HAP-1 (cell line): ENCODE measurements around the gene SPATS2.
"Not testable (repeated sequence)": the region's sequence is repeated elsewhere in the genome, so short reads cannot be mapped to it uniquely, and the experiment has no call there.

Experiments
- DNase-seq, 2 experiments: peaks; one replicate each; pipeline ENCODE4 v3.0.0-alpha.2; 2016 to 2020; ENCODE audit warnings: low spot score in 2 of 2
- H3K27me3 ChIP-seq: fragments of 250-450 bp; sonication (Bioruptor Pico); 2 replicates; pipeline ENCODE4 v1.5.1; 2020; ENCODE audit warnings: low read depth, mild to moderate bottlenecking, moderate library complexity
- H3K36me3 ChIP-seq: fragments of 250-450 bp; sonication (Bioruptor Pico); replicated peaks from 2 replicates; pipeline ENCODE4 v1.5.1; 2020; ENCODE audit warnings: mild to moderate bottlenecking
- H3K4me1 ChIP-seq: fragments of 250-450 bp; sonication (Bioruptor Pico); 2 replicates; pipeline ENCODE4 v1.5.1; 2020; ENCODE audit warnings: mild to moderate bottlenecking
- H3K4me3 ChIP-seq: fragments of 250-450 bp; sonication (Bioruptor Pico); 2 replicates; pipeline ENCODE4 v1.5.1; 2020; ENCODE audit warnings: mild to moderate bottlenecking, moderate library complexity
- H3K9me3 ChIP-seq: fragments of 250-450 bp; sonication (Bioruptor Pico); 2 replicates; pipeline ENCODE4 v1.5.1; 2020; ENCODE audit warnings: mild to moderate bottlenecking, moderate library complexity
- in situ Hi-C: fragments of 300-500 bp; cut with MboI; formaldehyde crosslinking; loops from 3 replicates; pipeline ENCODE4 v1.14.3; 2020; ENCODE audit warnings: low sequenced_read_pairs, inconsistent platforms, mixed read lengths

The SPATS2 gene

GRCh38 chr12:49332441-49332861, 34.8 kb upstream of the SPATS2 start:
- Histone ChIP-seq H3K4me1 (peaks cover 10% of the 10 kb centered on the region; the same call in 1 of the 2 replicates), H3K36me3 (peaks cover 43% of the 10 kb centered on the region), H3K4me3 (no peak overlapping the region), H3K9me3 (no peaks in the 10 kb centered on the region), H3K27me3 (no peaks in the 10 kb centered on the region)
- DNase-seq, result no peak
- in situ Hi-C loops, result no loop called here

DNA sequence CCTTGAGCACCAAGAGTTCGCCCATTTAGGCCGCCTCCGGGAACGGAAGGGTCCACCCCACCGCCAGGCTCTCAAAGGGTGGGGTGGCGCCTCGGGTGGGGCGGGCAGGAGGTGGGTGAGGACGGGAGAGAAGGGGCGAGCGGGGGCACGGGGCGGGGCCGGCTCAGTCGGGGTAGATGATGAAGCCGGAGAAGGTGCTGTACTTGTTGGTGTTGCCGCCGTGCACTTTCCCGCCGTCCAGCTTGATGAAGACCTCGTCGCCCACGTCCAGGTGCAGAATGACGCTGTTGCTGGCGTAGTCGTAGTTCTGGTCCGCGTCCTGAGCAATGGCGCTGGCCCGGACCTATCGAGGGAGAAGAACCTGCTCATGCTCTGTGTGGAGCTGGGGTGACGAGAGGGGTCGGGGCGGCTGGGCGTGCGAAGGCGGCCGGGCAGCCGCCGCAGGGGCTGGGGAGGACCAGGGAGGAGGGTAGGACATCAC, 34.3 kb upstream of the SPATS2 start:
- Histone ChIP-seq H3K4me3 (no peak overlapping the region), H3K27me3 (no peaks in the 10 kb centered on the region), H3K36me3 (peaks cover 39% of the 10 kb centered on the region), H3K4me1 (peaks cover 10% of the 10 kb centered on the region; the same call in 1 of the 2 replicates), H3K9me3 (no peaks in the 10 kb centered on the region)
- DNase-seq, result peak in 1 of 2 experiments; percentile 10
- in situ Hi-C loops, result no loop called here

GRCh38 chr12:49333778-49334177, 33.5 kb upstream of the SPATS2 start:
- in situ Hi-C loops, H3K27me3 ChIP-seq, H3K9me3 ChIP-seq, H3K4me3 ChIP-seq: not testable (repeated sequence)
- DNase-seq, result peak in 1 of 2 experiments; percentile 4
- peaks cover 34% of the 10 kb centered on the region for H3K36me3 ChIP-seq
- peaks cover 10% of the 10 kb centered on the region; the same call in 1 of the 2 replicates for H3K4me1 ChIP-seq

DNA sequence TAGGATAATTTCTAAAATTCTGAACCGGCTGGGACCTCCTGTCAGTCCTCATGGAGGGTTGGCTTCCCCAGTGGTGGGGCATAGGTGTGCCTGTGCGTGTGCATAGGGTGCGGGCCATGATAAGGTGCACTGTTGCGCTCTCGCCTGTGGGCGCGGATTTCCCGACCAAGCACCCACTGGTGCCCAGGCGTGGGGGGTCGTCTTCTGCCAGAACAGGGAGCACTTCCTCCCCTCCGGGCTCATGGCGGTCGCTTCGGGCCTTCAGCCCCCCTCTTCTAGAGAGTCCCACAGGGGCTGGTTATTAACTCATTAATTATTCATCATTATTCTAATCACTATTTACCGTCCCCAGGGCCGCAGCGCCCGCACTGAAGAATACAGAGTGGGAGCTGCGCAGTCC, 33.0 kb upstream of the SPATS2 start:
- DNase-seq, result peak in 1 of 2 experiments; percentile 9
- in situ Hi-C loops, result no loop called here
- Histone ChIP-seq H3K27me3 (no peaks in the 10 kb centered on the region), H3K9me3 (no peaks in the 10 kb centered on the region), H3K4me3 (no peak overlapping the region), H3K36me3 (peaks cover 30% of the 10 kb centered on the region), H3K4me1 (peaks cover 10% of the 10 kb centered on the region; the same call in 1 of the 2 replicates)

DNA sequence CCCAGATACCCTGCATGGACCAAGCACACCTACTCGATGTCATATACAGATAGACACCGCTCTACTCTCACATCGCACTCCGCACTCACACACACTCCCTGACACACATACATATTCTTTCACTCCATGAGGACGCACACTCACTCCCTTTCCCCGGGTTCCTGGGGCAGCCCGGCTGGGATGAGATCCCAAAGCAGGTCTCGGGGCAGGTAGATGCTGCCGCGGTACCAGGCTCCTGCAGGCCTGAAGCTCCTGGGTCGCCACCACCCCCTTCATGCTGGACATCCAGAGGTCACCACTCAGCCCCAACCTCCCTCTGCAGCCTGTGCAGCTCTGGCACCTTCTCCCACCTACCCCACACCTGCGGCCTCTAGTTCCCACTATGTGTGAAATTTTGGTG, 32.6 kb upstream of the SPATS2 start:
- H3K4me3 ChIP-seq, result no peak overlapping the region
- no peaks in the 10 kb centered on the region for H3K9me3 ChIP-seq
- peaks cover 10% of the 10 kb centered on the region; the same call in 1 of the 2 replicates for H3K4me1 ChIP-seq
- peak in 1 of 2 experiments; percentile 10 for DNase-seq
- H3K36me3 ChIP-seq, result peaks cover 25% of the 10 kb centered on the region
- in situ Hi-C loops, result no loop called here
- no peaks in the 10 kb centered on the region for H3K27me3 ChIP-seq

- Histone ChIP-seq H3K27me3 (no peaks in the 10 kb centered on the region), H3K4me1 (peaks cover 10% of the 10 kb centered on the region; the same call in 1 of the 2 replicates), H3K36me3 (peaks cover 20% of the 10 kb centered on the region), H3K4me3 (no peak overlapping the region), H3K9me3 (no peaks in the 10 kb centered on the region)
- DNase-seq, result peak in 1 of 2 experiments; percentile 8
- in situ Hi-C loops, result no loop called here
Observed at GRCh38 chr12:49335118-49335954, 31.9 kb upstream of the SPATS2 start.

GRCh38 chr12:49335955-49336644, 31.2 kb upstream of the SPATS2 start:
- peak overlapping the region; percentile 68 for H3K4me3 ChIP-seq
- H3K9me3 ChIP-seq, result no peaks in the 10 kb centered on the region
- H3K4me1 ChIP-seq, result peaks cover 10% of the 10 kb centered on the region; the same call in 1 of the 2 replicates
- H3K27me3 ChIP-seq, result no peaks in the 10 kb centered on the region
- peaks cover 14% of the 10 kb centered on the region for H3K36me3 ChIP-seq
- in situ Hi-C loops, result no loop called here
- no peak for DNase-seq

DNA sequence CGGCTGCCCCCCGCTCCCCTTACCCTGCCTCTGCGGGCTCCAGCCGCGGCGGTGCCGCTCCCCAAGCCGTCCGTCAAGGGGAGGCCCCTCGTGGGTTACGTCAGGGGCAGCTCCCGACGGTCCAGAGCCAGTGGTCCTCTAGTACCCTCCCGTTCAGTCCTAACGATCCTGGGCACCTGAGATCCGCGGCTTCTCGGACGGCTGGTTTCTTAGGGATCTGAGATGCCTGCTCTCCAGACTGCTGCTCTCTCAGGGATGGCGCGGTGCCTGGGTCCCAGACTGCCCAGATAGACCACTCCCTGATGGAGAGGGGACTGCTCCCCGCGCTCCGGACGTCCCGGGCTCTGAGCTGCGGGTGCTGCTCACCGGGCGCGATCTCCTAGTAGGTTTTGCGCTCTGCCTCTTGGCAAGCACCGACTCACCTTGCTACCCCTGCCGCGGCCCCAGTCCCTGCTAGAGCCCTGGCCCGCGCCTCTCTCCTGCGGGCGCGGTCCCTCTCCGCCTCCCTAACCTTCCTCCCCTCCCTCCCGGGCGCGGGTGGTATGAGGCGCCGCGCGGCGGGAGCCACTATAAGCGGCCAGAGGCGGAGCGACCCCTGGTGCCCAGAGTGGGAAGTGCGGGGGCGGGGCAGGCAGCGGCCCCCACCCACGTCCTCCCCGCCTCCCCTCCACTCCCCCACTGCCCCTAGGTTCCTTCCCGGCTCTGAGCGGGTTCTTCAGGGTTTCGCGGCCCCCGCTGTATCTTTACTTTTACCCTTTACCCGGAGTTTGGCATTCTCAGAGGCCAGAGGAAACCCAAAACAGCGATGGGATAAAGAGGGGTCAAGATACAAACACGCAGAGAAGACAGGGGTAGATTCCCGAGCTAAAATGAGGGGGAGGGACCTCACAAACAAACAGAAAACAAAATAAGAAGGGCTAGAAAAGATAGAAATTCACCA, 30.3 kb upstream of the SPATS2 start, which contains the start of gene C1QL4:
C1QL4 (minus strand) TSS at position 544 of the 940 bp plus-strand sequence. CDS start 711 bp downstream, outside the sequence.
- Histone ChIP-seq H3K36me3 (peaks cover 5% of the 10 kb centered on the region), H3K4me3 (peak within 1 kb of the TSS; percentile 68), H3K4me1 (peaks cover 8% of the 10 kb centered on the region; the same call in 1 of the 2 replicates), H3K27me3 (no peaks in the 10 kb centered on the region), H3K9me3 (no peaks in the 10 kb centered on the region)
- in situ Hi-C loops, result no loop called here
- DNase-seq, result peak; percentile 75 to 96

DNA sequence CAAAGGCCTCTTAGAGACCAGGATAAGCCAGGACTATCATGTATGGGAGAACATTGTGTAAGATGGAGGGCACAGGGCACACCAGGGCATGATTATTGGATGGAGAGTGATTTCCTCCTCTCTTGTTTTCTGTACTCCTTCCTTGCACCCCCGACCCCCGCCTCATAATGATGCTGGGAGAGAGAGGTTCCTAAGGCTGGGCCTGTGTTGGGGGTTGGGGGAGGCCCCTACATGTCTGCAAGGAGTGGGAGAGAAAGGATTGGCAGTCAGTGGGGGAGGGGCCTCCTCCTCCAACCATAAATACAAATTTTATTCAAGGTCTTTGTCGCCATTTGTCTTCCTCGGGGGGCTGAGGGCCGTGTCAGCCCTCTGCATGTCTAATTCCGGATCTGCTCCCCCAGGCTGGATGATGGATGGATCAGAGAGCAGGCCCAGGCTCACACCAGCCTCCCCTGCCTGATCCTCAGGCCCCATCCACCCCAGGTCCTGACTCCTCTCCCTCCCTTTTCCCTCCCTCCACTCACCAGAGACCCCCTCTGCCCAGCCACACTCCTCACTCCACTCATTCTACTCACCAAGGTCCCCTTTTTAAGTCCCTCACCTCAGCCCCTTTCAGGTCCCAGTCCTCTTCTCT, 28.3 kb upstream of the SPATS2 start:
- no peak for DNase-seq
- H3K9me3 ChIP-seq, result no peaks in the 10 kb centered on the region
- H3K4me3 ChIP-seq, result no peak overlapping the region
- H3K4me1 ChIP-seq, result peaks cover 15% of the 10 kb centered on the region
- no peaks in the 10 kb centered on the region; the same call in 1 of the 2 replicates for H3K36me3 ChIP-seq
- in situ Hi-C loops, result no loop called here
- no peaks in the 10 kb centered on the region for H3K27me3 ChIP-seq

DNA sequence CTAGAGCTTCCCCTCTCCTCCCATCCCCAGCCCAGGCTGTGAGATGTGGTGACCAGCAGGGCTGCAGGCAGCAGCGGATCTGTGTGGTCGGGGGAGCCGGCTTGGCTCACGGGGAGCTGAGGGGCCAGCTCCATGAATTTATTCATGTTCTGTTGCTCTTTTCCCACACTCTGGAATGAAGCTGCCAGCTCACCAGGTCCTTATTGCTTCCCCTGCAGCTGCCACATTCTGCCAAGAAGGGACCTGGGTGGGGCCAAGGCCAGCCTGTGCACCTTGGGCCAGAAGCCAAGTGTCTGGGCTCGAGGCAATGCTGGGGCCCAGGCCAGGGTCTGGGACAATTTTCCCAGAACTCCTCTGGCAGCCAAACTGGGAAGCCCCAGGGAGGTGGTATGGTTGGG, 27.8 kb upstream of the SPATS2 start:
- Histone ChIP-seq H3K4me3 (no peak overlapping the region), H3K9me3 (no peaks in the 10 kb centered on the region), H3K36me3 (no peaks in the 10 kb centered on the region; the same call in 1 of the 2 replicates), H3K4me1 (peaks cover 15% of the 10 kb centered on the region), H3K27me3 (no peaks in the 10 kb centered on the region)
- in situ Hi-C loops, result no loop called here
- no peak for DNase-seq

DNA sequence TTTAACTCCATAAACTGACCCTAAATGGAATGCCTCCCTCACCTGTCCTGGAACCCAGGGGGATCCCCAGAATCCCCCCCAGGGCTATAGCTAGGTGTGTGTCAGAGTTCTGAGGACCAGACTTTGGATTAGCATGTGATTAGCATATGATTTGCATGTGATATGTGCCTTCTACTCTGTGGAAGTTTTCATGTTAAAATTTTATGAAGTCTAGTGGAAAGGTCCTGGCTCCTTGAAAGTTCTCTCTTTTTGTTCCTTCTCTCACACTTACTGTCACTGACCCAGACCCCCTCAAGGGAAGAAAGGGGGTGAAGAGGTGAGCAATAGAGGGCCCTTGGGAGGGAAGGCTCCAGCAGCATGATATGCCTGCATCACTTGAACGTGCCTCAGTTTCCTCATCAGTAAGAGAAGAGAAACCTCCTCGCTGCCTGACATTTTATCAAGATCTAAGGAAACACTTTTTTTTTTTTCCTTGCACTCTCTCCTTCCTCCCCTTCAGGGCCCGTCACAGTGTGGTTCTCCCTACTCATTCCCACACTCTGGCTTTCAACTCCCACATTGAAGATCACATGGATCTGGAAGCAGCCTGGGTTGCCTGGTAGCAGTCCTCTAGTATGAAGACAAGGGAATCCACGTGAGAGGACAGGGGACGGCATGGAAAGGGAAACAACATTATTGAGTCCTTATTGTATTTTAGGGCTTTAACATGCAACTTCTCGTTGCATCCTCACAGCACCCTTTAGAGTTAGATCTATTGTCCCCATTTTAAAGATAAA, 27.0 kb upstream of the SPATS2 start:
- no peaks in the 10 kb centered on the region for H3K9me3 ChIP-seq
- no peak overlapping the region for H3K4me3 ChIP-seq
- no peaks in the 10 kb centered on the region; the same call in 1 of the 2 replicates for H3K36me3 ChIP-seq
- DNase-seq, result no peak
- H3K27me3 ChIP-seq, result no peaks in the 10 kb centered on the region
- peaks cover 13% of the 10 kb centered on the region for H3K4me1 ChIP-seq
- in situ Hi-C loops, result loop anchor here (5.0 kb wide), 1 partner anchor 53 kb away; no protein-coding TSS in a partner anchor
